Inflammatory macrophage (primary cell): ENCODE results near the gene DMRTC2.
"Not testable (repeated sequence)": the region's sequence is repeated elsewhere in the genome, so short reads cannot be mapped to it uniquely, and the experiment has no call there.

Experiments used
- DNase-seq, 2 donors: peaks; one replicate each; pipeline ENCODE4 v3.0.0-alpha.2; 2020 to 2022

Gene DMRTC2

DNA sequence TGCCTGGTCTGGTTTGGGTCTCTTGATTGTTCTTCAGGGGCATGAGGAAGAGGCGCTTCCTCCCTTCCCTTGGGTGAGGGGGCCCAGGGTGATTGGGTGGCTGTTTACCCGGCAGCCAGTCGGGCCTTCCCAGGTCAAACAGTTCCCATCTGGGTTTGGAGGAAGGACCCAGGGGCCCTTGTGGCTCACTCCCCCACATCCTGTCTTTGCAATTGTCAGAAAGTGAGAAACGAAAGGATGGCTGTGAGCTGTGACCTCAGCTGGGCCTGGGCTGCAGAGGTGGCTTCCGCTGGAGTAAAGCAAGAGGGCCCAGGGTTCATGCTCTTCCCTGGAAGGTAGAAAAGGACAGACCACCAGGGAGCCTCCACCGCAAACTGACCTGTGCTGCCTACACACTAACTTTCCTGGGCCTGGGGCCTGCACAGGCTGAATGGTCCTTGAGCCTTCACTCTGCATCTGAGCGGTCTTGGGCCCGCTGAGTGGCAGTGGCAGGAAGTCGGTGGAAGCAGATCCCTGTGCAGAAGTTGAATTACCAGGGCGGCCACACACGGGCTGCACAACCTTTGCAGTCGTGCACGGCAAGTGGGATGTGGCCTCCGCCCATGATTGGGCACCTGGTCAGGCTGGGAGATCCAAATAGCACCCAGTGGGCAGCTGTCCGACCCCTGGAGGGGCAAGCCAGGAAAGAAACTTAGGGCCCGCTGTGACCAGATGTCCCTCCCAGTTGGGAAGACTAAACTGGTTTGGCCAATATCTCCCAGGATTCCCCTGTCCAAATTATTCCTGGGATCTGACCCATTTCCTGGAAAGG, 26.9 kb downstream of the DMRTC2 start:
- peak; percentile 77 to 89 for DNase-seq

GRCh38 chr19:41872384-41872774, 27.5 kb downstream of the DMRTC2 start:
- no peak for DNase-seq

GRCh38 chr19:41872775-41873647, 28.2 kb downstream of the DMRTC2 start:
- peak; percentile 27 to 56 for DNase-seq

DNA sequence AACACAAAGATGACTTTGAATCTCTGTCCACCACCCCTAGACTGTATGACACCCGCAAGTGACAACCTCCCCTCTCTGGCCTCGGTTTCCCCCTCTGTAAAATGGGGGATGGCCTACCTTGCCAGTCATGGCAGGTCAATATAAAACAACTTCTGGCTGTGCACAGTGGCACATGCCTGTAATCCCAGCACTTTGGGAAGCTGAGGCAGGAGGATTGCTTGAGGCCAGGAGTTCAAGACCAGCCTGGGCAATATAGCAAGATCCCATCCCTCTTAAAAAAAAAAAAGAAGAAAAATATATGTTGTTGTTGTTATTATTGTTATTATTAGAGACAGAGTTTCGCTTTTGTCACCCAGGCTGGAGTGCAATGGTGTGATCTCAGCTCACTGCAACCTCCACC, 31.1 kb downstream of the DMRTC2 start:
- not testable (repeated sequence) for DNase-seq

DNA sequence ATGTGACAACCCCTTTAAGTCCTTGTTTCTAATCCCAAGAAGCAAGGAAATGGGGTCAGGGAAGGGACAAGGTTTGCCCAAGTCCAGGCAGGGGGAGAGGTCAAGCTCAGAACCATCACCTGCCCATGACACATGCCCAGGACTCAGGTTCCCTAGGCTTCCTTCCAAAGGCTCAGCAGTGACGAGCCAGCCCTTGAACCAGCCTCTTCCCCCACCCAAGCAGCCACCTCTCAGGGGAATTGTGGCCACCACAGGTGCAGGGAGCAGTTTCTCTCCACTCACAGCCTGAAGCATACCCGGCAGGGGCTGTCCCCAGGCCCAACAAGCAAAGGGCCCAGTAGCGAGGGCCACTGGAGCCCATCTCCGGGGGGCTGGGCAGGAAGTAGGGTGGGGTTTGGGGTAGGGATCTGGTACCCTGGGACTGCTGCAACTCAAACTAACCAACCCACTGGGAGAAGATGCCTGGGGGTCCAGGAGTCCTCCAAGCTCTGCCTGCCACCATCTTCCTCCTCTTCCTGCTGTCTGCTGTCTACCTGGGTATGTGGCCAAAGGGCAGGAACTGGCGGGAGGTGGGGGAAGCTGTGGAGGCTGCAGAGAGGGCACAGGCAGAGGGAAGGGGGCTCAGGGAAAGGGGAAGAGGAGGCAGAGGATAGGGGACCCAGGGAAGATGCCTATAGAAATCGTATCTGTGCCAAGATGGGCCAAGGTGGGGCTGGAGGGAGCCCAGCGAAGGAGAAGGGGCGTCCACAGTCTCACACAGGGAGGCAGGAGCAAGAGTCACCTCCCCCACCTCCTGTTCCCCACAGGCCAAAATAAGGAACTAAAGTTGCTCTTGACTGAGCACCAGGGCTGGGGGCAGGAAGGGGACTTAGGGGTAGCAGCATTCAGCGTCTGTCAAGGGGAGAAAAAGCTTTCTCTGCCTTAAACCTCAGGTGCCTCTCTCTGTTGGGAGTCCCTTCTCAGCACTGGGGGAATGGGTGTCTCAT, 32.3 kb downstream of the DMRTC2 start, which contains the start of gene CD79A:
CD79A (plus strand) TSS at position 433 of the 986 bp plus-strand sequence; CDS start at position 459, 26 bp downstream.
- DNase-seq, result peak; percentile 55 to 71

GRCh38 chr19:41877916-41878905, 33.4 kb downstream of the DMRTC2 start:
- peak; percentile 30 to 81 for DNase-seq

DNA sequence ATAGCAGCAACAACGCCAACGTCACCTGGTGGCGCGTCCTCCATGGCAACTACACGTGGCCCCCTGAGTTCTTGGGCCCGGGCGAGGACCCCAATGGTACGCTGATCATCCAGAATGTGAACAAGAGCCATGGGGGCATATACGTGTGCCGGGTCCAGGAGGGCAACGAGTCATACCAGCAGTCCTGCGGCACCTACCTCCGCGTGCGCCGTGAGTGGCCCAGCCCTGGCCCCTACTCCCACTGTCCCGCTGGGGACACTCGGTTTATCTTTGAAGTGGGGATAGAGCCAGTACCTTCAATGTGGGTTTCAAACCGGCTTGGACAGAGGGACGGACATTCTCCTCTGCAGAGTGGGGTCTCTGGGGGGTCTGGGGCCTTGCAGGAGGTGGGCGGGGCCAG, 34.2 kb downstream of the DMRTC2 start:
- DNase-seq, result no peak

DNA sequence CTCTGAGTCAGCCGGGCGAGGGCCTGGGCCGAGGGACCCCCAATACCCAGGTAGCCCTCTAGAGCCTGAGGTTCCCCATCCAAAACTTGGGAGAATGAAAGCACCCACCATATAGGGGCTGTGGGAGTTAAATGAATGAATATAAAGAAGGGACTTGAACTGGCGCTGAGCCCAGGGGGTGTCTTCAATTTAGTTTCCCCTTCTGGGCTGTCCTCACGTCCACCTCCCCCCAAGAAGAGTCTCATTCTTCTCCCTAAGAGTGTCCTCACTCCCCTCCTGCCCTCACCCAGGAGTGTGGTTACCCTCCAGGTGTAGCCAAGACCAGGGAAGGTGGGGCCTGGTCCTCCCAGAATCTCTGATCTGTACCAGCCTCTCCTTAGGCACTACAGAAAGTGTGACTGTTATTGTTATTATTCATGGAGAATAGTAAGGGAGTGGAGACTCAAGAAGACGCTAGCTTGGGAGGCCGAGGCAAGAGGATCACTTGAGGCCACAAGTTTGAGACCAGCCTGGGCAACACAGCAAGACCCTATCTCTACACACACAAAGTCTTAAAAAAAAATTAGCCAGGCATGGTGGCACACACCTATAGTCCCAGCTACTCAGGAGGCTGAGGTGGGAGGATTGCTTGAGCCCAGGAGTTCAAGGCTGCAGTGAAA, 35.0 kb downstream of the DMRTC2 start:
- DNase-seq, result no peak

DNA sequence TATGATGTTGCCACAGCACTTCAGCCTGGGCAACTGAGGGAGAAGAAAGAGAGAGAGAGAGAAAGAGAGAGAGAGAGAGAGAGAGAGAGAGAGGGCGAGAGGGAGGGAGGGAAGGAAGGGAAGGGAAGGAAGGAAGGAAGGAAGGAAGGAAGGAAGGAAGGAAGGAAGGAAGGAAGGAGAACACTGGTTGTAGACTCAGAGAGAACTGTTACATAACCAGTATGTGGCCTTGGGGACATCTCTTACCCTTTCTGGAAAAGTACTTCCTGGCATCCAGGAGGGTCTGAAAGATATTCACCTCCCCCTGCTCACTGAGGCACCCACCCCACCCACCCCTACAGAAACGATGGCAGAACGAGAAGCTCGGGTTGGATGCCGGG, 35.5 kb downstream of the DMRTC2 start:
- DNase-seq, result no peak

- DNase-seq, result peak; percentile 45 to 63
Observed at GRCh38 chr19:41882568-41883462, 38.0 kb downstream of the DMRTC2 start, which contains the start of gene ARHGEF1. Gene ARHGEF1 (plus strand): TSS chr19:41883184. CDS start chr19:41888083, 4,899 bp downstream.

DNA sequence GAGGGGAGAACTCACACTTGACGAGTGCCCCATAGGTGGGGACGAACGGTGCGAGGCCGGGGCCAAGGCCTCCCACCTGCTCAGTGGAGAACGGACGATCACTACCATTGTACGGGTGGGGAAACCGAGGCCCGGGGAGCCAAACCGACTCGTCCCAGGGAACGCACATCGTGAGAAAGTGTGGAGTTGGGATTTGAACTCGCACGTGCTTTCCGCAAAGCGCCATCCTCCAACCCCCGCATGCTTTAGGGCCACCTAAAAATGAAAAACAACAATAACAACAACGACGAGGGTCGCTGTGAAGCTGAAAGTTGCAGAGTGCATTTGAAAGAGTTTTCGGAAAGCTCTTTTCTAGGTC, 38.6 kb downstream of the DMRTC2 start:
- no peak for DNase-seq

- peak; percentile 96 for DNase-seq
Observed at GRCh38 chr19:41883821-41884733, 39.2 kb downstream of the DMRTC2 start.

- DNase-seq, result no peak
Observed at GRCh38 chr19:41886761-41887710, 42.2 kb downstream of the DMRTC2 start.

- no peak for DNase-seq
Observed at GRCh38 chr19:41887711-41888382, 43.0 kb downstream of the DMRTC2 start.

DNA sequence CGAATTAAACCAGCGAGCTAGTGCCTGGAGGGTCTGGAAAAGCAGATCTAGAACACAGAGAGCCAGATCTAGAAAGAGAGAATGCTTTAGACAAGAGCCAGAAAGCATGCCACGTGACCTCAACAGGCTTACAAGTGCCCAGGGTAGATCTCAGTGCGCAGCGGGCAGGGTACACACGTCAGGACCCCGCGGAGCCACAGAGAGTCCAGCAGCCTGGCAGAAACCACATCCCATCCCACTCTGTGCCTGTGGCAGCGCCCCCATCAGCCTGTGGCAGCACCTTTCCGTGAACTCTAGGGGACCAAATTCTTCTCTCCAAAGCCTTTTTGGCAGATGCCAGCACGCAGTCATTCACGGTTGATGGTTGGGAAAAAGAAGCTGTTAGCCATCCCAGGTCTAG, 44.1 kb downstream of the DMRTC2 start:
- DNase-seq, result no peak

- DNase-seq, result no peak
Observed at GRCh38 chr19:41889896-41890295, 45.1 kb downstream of the DMRTC2 start.
